ENCODE data around the gene BCAS1.

DNA sequence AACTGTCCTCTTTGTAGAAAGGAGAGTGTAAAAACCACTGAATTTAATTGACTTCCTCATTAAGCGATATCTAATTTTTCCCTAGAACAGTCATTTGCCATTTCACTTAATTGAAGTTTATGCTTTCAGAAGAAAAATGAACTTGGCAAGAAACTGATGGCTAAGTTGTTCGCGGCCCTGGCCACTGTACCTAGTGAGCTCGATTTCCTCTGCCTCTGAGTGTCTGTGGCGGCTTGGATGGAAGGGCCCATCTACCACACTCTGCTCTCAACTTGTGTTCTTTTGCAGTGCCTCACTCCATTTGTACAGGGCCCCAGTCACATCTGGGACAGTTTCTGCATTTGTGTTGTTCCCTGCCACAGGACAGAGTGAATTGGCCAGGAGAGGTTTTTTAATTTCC is 102.9 kb downstream of the BCAS1 start:
- TF ChIP-seq, protein P1, sequence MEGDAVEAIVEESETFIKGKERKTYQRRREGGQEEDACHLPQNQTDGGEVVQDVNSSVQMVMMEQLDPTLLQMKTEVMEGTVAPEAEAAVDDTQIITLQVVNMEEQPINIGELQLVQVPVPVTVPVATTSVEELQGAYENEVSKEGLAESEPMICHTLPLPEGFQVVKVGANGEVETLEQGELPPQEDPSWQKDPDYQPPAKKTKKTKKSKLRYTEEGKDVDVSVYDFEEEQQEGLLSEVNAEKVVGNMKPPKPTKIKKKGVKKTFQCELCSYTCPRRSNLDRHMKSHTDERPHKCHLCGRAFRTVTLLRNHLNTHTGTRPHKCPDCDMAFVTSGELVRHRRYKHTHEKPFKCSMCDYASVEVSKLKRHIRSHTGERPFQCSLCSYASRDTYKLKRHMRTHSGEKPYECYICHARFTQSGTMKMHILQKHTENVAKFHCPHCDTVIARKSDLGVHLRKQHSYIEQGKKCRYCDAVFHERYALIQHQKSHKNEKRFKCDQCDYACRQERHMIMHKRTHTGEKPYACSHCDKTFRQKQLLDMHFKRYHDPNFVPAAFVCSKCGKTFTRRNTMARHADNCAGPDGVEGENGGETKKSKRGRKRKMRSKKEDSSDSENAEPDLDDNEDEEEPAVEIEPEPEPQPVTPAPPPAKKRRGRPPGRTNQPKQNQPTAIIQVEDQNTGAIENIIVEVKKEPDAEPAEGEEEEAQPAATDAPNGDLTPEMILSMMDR (IDR thresholded peaks at IDR 0.05) = no peak
- no peak for TF ChIP-seq POLR2A (IDR thresholded peaks at IDR 0.05)

Data from right lobe of liver (tissue), 4 donors.